Measurements from ENCODE around the gene PDE7B.
"Not testable (repeated sequence)": the region's sequence is repeated elsewhere in the genome, so short reads cannot be mapped to it uniquely, and the experiment has no call there.

PDE7B gene

GRCh38 chr6:136137739-136138402 lies 286.4 kb downstream of the PDE7B start:
- DNase-seq (ENCODE audit: extremely low read depth in 1 of 2, low read depth in 1 of 2): no peak

DNA sequence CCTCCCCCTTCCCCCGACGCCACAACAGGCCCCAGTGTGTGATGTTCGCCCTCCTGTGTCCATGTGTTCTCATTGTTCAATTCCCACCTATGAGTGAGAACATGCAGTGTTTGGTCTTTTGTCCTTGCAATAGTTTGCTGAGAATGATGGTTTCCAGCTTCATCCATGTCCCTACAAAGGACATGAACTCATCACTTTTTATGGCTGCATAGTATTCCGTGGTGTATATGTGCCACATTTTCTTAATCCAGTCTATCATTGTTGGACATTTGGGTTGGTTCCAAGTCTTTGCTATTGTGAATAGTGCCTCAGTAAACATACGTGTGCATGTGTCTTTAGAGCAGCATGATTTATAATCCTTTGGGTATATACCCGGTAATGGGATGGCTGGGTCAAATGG lies 287.6 kb downstream of the PDE7B start:
- not testable (repeated sequence) for DNase-seq (ENCODE audit: extremely low read depth in 1 of 2, low read depth in 1 of 2)

DNA sequence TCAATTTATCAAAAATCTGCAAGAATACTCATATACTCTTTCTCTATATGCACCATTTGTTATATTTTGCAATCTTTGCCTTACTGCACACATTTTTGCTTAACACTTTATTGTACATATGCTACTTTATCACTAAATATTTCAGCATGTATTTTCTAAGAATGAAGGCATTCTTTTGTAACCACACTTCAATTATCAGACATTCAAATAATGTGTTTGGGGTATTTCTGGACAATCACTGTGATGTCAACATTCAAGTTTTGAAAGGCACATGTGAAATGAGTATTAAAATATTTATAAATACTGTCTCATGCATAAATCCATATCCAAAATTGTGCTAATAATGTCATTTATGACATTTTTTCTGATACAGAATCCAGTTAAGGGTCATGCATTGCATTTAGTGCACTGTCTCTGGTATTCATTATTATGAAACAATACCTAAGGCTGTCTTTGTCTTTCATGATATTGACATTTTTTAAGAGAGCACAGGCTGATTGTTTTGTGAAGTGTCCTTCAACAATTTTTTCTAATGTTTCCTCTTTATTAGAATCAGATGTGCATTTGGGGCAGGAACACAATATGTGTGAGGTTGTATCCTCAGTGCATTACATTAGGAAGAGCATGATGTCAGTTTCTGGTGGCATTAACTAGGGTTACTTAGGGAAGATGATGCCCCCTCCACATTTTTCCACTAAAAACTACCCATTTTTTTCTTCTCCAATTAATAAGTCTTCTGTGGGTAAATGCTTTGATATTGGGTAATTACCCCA lies 292.9 kb downstream of the PDE7B start:
- DNase-seq (ENCODE audit: extremely low read depth in 1 of 2, low read depth in 1 of 2): no peak

DNA sequence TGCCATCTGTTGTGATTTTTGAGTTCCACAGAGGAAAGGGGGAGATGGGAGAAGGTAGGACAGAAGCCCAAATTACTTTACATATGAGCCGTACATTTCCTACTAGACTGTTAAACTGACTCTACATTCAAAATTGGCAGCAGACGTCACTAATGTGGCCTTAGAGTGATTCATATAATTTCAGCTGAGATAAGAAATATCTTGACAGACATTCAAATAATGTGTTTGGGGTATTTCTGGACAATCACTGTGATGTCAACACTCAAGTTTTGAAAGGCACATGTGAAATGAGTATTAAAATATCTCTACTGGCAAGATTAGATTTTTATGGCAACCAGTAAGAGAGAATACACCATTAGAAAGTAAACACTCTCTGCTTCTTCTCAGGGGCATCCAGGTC lies 294.6 kb downstream of the PDE7B start:
- DNase-seq (ENCODE audit: extremely low read depth in 1 of 2, low read depth in 1 of 2): no peak

DNA sequence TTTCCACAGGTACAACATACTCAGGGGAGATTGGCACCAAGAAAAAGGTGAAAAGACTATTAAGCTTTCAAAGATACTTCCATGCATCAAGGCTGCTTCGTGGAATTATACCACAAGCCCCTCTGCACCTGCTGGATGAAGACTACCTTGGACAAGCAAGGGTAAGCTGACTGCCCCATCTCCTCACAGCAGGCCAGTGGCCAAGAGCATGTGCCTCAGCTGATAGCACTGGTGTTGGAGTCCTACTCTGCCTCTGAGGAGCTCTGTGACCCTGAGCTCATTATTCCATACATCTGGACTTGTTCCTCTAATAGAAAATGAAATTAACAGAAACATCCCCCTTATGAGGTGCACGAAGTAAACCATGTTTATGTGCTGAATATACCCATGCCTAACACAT lies 295.8 kb downstream of the PDE7B start:
- DNase-seq (ENCODE audit: extremely low read depth in 1 of 2, low read depth in 1 of 2): no peak

DNA sequence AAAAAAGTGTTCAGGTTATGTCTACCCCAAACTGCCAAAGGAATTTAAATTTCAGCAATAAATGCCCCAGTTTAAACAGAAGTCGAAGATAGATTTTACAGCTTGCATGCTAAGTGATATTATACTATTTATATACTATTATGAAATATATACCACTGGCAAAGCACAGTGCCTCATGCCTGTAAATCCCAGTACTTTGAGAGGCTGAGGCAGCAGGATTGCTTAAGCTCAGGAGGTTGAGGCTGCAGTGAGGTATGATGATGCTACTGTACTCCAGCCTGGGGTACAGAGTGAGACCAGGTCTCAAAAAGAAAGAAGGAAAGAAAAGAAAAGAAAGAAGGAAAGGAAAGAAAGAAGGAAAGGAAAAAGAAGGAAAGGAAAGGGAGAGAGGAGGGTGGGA lies 296.6 kb downstream of the PDE7B start:
- no peak for DNase-seq (ENCODE audit: extremely low read depth in 1 of 2, low read depth in 1 of 2)

- no peak for DNase-seq (ENCODE audit: extremely low read depth in 1 of 2, low read depth in 1 of 2)
Observed at GRCh38 chr6:136148523-136148922, 297.0 kb downstream of the PDE7B start.

DNA sequence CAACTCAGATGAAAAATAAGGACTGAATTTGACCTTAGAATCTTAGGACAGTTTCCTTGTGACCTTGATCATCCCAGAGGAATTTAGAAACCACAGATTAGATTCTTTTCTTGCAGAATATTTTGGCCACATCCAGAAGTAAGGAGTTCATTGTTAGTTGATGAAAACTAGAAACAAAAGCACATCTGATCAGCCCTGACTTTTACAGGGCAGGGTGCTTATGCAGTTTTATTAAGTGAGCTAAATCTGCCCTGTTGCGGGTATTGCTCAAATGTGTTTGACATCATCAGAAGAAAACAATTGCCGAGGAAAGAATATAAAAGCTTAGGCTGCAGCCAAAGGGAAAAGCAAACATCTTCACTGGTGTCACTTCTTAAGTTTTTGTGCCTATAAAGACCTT lies 297.8 kb downstream of the PDE7B start:
- no peak for DNase-seq (ENCODE audit: extremely low read depth in 1 of 2, low read depth in 1 of 2)

DNA sequence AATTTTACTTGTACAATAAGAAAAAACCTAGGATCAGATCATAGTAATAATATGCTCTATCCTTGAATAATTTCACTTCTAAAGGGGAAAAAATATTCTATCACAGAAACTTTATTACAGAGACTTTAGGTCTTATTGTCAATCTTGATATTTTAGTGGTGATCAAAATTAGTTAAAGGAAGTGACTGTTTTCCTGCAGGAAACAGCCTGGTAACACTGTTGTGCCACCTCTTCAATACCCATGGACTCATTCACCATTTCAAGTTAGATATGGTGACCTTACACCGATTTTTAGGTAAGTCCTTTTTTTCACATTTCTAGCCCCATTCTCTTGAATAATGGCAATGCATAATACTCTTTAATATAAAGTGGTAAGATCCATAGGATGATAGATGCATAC lies 299.5 kb downstream of the PDE7B start:
- no peak for DNase-seq (ENCODE audit: extremely low read depth in 1 of 2, low read depth in 1 of 2)

DNA sequence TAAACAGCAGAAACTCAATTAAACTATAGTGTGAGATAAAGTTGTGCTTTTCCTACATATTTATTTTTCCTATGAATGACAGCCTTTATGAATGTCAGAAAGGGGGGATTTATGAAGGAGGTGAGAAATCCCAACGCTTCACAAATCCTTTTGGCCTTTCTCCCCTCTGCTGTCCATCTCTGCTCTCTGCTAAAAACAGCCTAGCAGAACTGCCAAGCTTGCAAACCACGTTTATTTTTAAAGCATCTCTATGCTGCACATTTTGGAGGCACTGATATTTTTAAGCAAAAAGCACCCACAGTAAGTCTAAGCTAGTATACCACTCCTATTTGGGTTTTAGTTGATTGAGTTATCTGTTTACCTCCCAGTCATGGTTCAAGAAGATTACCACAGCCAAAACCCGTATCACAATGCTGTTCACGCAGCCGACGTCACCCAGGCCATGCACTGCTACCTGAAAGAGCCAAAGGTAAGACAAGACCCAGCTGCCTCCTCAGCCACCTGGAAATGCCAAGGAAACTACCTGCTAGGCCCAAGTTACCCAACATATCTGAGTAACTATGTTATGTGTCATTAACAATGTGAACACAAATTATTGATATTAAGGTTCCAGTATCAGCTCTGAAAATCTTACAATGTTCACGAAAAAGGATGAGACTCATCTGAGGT lies 302.3 kb downstream of the PDE7B start:
- no peak for DNase-seq (ENCODE audit: extremely low read depth in 1 of 2, low read depth in 1 of 2)

DNA sequence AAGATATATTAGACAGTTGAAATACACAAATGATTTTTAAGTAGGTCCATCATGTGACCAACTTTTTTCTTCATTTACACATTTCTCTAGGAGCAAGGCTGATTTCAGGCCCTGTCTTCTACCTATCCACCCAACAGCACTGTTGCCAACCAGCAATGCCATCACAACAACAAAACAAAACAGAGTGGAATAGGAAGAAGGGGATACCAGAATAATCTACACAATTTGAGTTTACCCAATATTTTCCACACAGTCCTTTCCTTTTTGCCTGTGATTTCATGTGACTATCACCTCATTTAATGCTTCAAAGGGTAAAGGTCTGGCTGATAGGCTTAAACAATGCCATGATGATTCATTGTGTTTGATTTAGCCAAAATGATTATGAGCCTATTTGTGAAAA lies 303.7 kb downstream of the PDE7B start:
- no peak for DNase-seq (ENCODE audit: extremely low read depth in 1 of 2, low read depth in 1 of 2)

DNA sequence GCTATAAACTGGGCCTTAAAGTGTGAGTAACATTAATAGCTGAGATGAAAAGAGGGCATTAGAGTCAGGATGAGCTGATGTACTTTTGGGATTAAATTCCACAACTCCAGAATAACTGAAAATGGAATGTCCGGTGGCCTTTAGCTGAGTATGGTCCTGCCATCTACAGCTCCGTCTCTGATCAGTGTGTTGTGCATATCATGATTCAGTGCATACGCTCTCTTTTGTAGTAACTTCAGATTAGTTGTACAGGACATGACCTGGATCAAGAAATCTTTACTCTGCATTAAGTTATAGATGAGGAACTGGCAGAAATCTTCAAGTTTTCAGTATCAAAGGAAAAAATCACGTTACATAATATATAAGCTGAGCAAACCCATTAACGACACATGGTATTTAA lies 306.2 kb downstream of the PDE7B start:
- DNase-seq (ENCODE audit: extremely low read depth in 1 of 2, low read depth in 1 of 2): no peak

DNA sequence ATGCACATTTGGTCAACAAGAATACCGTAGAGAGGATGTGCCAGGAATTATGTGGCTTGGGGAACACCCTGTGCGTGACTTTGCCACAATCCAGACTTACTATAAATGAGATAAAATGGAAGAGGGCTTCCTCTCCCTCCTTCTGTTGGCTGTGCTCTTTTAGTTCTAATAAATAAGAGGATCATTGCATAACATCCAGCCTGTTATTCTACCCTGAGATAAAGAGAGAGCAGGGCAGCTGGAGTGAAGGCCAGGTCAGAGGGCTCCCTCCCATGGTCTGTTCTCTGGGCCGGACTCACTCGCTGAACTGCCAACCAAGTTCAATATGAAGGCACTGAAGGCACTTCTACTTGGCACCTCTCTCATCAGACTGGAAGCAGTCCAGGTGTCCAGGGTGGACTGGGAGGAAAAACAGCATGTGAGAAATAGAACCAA lies 306.9 kb downstream of the PDE7B start:
- DNase-seq (ENCODE audit: extremely low read depth in 1 of 2, low read depth in 1 of 2): no peak

GRCh38 chr6:136158971-136159370 lies 307.5 kb downstream of the PDE7B start:
- DNase-seq (ENCODE audit: extremely low read depth in 1 of 2, low read depth in 1 of 2): no peak

- DNase-seq (ENCODE audit: extremely low read depth in 1 of 2, low read depth in 1 of 2): no peak
Observed at GRCh38 chr6:136160250-136160649, 308.7 kb downstream of the PDE7B start.

GRCh38 chr6:136161950-136162349 lies 310.4 kb downstream of the PDE7B start:
- DNase-seq (ENCODE audit: extremely low read depth in 1 of 2, low read depth in 1 of 2): no peak

DNA sequence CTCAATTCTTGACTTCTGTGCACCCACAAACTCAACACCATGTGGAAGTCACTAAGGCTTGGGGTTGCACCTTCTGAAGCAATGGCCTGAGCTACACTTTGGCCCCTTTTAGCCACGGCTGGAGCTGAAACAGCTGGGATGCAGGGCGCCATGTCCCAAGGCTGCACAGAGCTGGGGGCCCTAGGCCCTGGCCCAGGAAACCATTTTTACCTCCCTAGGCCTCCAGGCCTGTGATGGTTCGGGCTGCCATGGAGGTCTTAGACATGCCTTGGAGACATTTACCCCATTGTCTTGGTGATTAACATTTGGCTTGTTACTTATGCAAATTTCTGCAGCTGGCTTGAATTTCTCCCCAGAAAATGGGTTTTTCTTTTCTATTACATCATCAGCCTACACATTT lies 311.8 kb downstream of the PDE7B start:
- no peak for DNase-seq (ENCODE audit: extremely low read depth in 1 of 2, low read depth in 1 of 2)

DNA sequence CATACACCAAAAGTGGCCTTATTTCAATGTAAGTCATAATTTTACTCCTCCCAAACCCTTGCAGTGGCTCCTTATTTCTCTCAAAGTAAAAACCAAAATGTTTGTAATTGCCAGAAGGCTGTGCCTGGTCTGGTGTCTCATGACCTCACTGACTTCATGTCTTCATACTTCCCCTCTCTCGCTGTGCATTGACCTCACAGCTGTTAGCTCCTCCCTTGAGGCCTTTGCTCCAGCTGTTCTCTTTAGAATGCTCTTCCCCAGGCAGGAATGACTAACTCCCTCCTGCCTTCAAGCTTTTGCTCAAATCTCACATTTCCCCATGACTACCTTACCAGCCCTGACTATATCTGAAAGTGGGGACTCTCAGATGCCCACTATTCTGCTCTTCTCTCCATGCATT lies 315.3 kb downstream of the PDE7B start:
- DNase-seq (ENCODE audit: extremely low read depth in 1 of 2, low read depth in 1 of 2): no peak

GRCh38 chr6:136169394-136170148 lies 318.1 kb downstream of the PDE7B start:
- DNase-seq (ENCODE audit: extremely low read depth in 1 of 2, low read depth in 1 of 2): no peak

GRCh38 chr6:136171231-136171630 lies 319.7 kb downstream of the PDE7B start:
- no peak for DNase-seq (ENCODE audit: extremely low read depth in 1 of 2, low read depth in 1 of 2)

All from activated CD8-positive, alpha-beta memory T cell treated with anti-CD3 and anti-CD28 coated beads for 1 hour (primary cell).